Brain microvascular endothelial cell (primary cell): Measurements from ENCODE around the gene DAB2IP.

Experiments
- DNase-seq: peaks from one replicate; pipeline ENCODE4 v3.0.0-alpha.2; 2020
- H3K27ac ChIP-seq: fragments of 250-450 bp; sonication (Bioruptor Pico); 2 replicates; pipeline ENCODE4 v1.5.1; 2020; ENCODE audit warnings: mild to moderate bottlenecking, moderate library complexity
- H3K27me3 ChIP-seq: fragments of 250-450 bp; sonication (Bioruptor Pico); replicated peaks from 2 replicates; pipeline ENCODE4 v1.5.1; 2020; ENCODE audit warnings: mild to moderate bottlenecking
- H3K36me3 ChIP-seq: fragments of 250-450 bp; sonication (Bioruptor Pico); replicated peaks from 2 replicates; pipeline ENCODE4 v1.5.1; 2020; ENCODE audit warnings: mild to moderate bottlenecking
- H3K4me3 ChIP-seq: 2 replicates; pipeline ENCODE4 v1.5.1; 2011; ENCODE audit warnings: low read depth, mild to moderate bottlenecking, control low read depth, low read length, moderate library complexity
- in situ Hi-C: cut with HindIII; loops from 2 replicates; pipeline ENCODE4 v1.10.0; 2017; ENCODE audit warnings: low sequenced_read_pairs, low pct_ligation_motif_present
- TF ChIP-seq, protein P1 (sequence below): IDR thresholded peaks from 2 replicates; pipeline ENCODE4 v1.5.1; 2011; ENCODE audit warnings: low read depth, mild to moderate bottlenecking, moderate library complexity, low read length, control low read depth, inconsistent platforms; ENCODE audit errors: missing control alignments

DAB2IP gene

DNA sequence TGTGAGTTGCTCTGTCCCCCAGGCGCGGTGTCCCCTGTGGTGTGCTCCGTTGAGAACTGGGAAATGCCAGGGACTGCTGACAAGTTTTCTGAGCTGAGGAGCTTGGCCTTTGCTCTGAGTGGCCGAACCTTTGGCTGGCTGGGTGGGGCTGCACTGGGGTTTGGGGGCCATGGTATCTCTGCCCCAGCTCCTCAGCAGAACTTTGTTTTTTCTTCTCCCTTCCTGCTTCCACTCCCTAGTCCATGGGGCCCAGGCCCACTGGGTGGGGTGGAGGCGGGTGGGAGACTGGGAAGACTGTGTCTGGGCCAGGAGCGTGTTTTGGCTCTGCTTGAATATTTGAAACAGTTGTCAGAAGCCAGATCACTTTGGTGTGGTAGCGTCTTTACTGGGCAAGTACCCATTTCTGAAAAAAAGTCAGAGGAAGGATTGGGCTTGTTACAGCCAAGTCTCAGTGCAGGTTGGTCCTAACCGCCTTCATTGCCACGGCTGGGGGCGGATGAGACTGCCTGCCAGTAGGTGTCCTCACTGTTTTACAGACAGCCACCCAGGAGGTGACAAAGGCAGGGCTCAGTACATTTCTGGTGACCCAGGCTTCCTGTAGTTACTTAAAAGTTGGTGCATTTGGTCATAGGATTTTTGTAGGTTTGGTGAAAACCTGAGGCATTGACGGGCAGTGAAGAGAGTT, 92.7 kb downstream of the DAB2IP start:
- Histone ChIP-seq H3K4me3 (peak overlapping the region; percentile 66), H3K36me3 (no peaks in the 10 kb centered on the region), H3K27ac (peak overlapping the region; percentile 81), H3K27me3 (no peaks in the 10 kb centered on the region)
- DNase-seq, result peak; percentile 34
- TF ChIP-seq, protein P1, sequence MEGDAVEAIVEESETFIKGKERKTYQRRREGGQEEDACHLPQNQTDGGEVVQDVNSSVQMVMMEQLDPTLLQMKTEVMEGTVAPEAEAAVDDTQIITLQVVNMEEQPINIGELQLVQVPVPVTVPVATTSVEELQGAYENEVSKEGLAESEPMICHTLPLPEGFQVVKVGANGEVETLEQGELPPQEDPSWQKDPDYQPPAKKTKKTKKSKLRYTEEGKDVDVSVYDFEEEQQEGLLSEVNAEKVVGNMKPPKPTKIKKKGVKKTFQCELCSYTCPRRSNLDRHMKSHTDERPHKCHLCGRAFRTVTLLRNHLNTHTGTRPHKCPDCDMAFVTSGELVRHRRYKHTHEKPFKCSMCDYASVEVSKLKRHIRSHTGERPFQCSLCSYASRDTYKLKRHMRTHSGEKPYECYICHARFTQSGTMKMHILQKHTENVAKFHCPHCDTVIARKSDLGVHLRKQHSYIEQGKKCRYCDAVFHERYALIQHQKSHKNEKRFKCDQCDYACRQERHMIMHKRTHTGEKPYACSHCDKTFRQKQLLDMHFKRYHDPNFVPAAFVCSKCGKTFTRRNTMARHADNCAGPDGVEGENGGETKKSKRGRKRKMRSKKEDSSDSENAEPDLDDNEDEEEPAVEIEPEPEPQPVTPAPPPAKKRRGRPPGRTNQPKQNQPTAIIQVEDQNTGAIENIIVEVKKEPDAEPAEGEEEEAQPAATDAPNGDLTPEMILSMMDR, result peak; percentile 71
- in situ Hi-C loops, result loop anchor here (25.0 kb wide), 1 partner anchor 218 kb away; no protein-coding TSS in a partner anchor

GRCh38 chr9:121744687-121745395, 93.4 kb downstream of the DAB2IP start:
- Histone ChIP-seq H3K27ac (peak overlapping the region; percentile 81), H3K27me3 (no peaks in the 10 kb centered on the region), H3K4me3 (peak overlapping the region; percentile 12), H3K36me3 (no peaks in the 10 kb centered on the region)
- TF ChIP-seq, protein P1, result no peak
- in situ Hi-C loops, result loop anchor here (25.0 kb wide), 1 partner anchor 217 kb away; no protein-coding TSS in a partner anchor
- DNase-seq, result peak; percentile 29

GRCh38 chr9:121745396-121745695, 93.9 kb downstream of the DAB2IP start:
- DNase-seq, result no peak
- in situ Hi-C loops, result loop anchor here (25.0 kb wide), 1 partner anchor 217 kb away; no protein-coding TSS in a partner anchor
- H3K4me3 ChIP-seq, result no peak overlapping the region
- H3K27me3 ChIP-seq, result no peaks in the 10 kb centered on the region
- H3K27ac ChIP-seq, result peak overlapping the region; percentile 10
- H3K36me3 ChIP-seq, result peaks cover 4% of the 10 kb centered on the region
- TF ChIP-seq, protein P1, result no peak

GRCh38 chr9:121746411-121746810, 95.0 kb downstream of the DAB2IP start:
- no peak overlapping the region for H3K27ac ChIP-seq
- in situ Hi-C loops, result loop anchor here (25.0 kb wide), 1 partner anchor 216 kb away; no protein-coding TSS in a partner anchor
- no peak overlapping the region for H3K4me3 ChIP-seq
- no peak for DNase-seq
- no peaks in the 10 kb centered on the region for H3K27me3 ChIP-seq
- peaks cover 4% of the 10 kb centered on the region for H3K36me3 ChIP-seq
- TF ChIP-seq, protein P1, result no peak

GRCh38 chr9:121746866-121747265, 95.4 kb downstream of the DAB2IP start:
- Histone ChIP-seq H3K27ac (no peak overlapping the region), H3K27me3 (no peaks in the 10 kb centered on the region), H3K36me3 (peaks cover 4% of the 10 kb centered on the region), H3K4me3 (no peak overlapping the region)
- in situ Hi-C loops, result loop anchor here (25.0 kb wide), 1 partner anchor 215 kb away; no protein-coding TSS in a partner anchor
- no peak for DNase-seq
- TF ChIP-seq, protein P1, result no peak
